Neural crest cell (in vitro differentiated cells): ENCODE measurements around the gene CCNK. TPM values are rescaled to one million over a fixed set of nuclear protein-coding genes. Genes with fewer than 3 reads are reported as not detected.

ENCODE experiments used
- DNase-seq: peaks from one replicate; pipeline ENCODE4 v3.0.0; 2021; ENCODE audit warnings: low read depth, mixed read lengths, low spot score
- H3K27ac Mint-ChIP-seq: one replicate; pipeline ENCODE4 v1.8.0; 2021; ENCODE audit warnings: mild to moderate bottlenecking, mixed read lengths; ENCODE audit not compliant: unreplicated experiment
- H3K27me3 Mint-ChIP-seq: 2 replicates; pipeline ENCODE4 v1.8.0; 2021; ENCODE audit warnings: low read depth, mild to moderate bottlenecking, mixed read lengths
- H3K36me3 Mint-ChIP-seq: 2 replicates; pipeline ENCODE4 v1.8.0; 2021; ENCODE audit warnings: low read depth, mild to moderate bottlenecking, mixed read lengths
- H3K4me1 Mint-ChIP-seq: 2 replicates; pipeline ENCODE4 v1.8.0; 2021; ENCODE audit warnings: mixed read lengths
- H3K4me3 Mint-ChIP-seq: one replicate; pipeline ENCODE4 v1.8.0; 2021; ENCODE audit warnings: mild to moderate bottlenecking, mixed read lengths
- H3K9me3 Mint-ChIP-seq: 2 replicates; pipeline ENCODE4 v1.8.0; 2021; ENCODE audit warnings: mixed read lengths
- CTCF ChIP-seq: fragments of 200-600 bp; sonication (generic); conservative IDR thresholded peaks from 2 replicates; pipeline ENCODE4 v1.5.0; 2021; ENCODE audit warnings: antibody characterized with exemption, mild to moderate bottlenecking
- total RNA-seq: library from RNA; stranded (reverse); gene quantifications from 2 replicates; pipeline ENCODE4 v1.2.1, GENCODE V29; 2021

Gene CCNK
- total RNA-seq, 1 donor from 2014 or later: 69.6 TPM

GRCh38 chr14:99559286-99559990, 78.2 kb downstream of the CCNK start:
- no peak for DNase-seq
- Mint-ChIP-seq H3K9me3 (no peaks in the 10 kb centered on the region), H3K27me3 (no peaks in the 10 kb centered on the region), H3K4me1 (peaks cover 30% of the 10 kb centered on the region), H3K27ac (no peak overlapping the region), H3K36me3 (no peaks in the 10 kb centered on the region), H3K4me3 (no peak overlapping the region)
- no peak for TF ChIP-seq CTCF

DNA sequence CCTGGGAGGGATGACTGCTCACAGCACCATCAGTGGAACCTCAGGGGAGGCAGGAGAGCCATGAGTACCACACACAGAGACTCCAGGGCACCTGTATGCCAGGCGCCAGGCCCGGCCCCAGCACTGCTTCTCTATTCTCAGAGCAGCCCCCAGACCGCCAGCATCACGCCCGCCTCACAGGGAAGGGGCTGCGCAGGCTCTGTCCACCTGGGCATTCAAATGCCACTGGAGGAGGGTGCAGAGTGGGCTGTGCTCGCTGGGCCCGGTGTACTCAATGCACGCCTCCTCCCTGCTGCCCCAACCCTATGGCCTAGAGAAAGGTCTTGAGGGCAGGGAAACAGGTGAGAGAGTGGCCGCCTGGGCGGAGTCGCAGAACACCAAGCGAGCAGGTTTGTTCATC, 79.2 kb downstream of the CCNK start:
- DNase-seq: no peak
- Mint-ChIP-seq H3K4me3 (no peak overlapping the region), H3K27me3 (no peaks in the 10 kb centered on the region), H3K36me3 (no peaks in the 10 kb centered on the region), H3K4me1 (peaks cover 38% of the 10 kb centered on the region), H3K9me3 (no peaks in the 10 kb centered on the region), H3K27ac (no peak overlapping the region)
- TF ChIP-seq CTCF: no peak

- Mint-ChIP-seq H3K9me3 (no peaks in the 10 kb centered on the region), H3K4me1 (peaks cover 39% of the 10 kb centered on the region), H3K36me3 (no peaks in the 10 kb centered on the region), H3K27me3 (no peaks in the 10 kb centered on the region), H3K4me3 (no peak overlapping the region), H3K27ac (peak overlapping the region; percentile 35)
- TF ChIP-seq CTCF: no peak
- DNase-seq: no peak
These were observed 79.9 kb downstream of the CCNK start for GRCh38 chr14:99560922-99561683.

DNA sequence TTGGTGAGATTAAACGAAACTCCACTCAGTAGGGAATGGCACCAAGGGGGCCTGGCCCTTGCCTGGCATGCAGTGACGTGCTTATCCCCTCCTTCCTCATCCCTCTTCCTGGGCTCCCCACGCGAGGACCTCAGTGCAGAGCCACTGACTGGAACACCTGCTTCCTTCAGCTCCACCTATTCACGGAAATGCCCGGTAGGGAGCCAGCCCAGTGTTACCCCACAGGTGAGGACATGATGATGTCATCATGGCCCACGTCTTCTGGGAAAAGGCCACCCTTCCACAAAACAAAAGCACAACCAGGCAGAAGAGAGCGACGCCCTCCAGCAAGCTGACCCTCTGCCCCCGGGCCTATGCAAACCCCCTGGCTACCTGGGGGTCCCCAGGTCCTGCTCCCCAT, 80.7 kb downstream of the CCNK start:
- Mint-ChIP-seq H3K4me1 (peaks cover 40% of the 10 kb centered on the region), H3K4me3 (no peak overlapping the region), H3K36me3 (no peaks in the 10 kb centered on the region), H3K27me3 (no peaks in the 10 kb centered on the region), H3K9me3 (no peaks in the 10 kb centered on the region), H3K27ac (no peak overlapping the region)
- DNase-seq: no peak
- TF ChIP-seq CTCF: no peak

Other genes starting within 250 kb of the CCNK start
- 0.28 and 0.32 TPM in 2 replicates for gene BCL11B, start 209.2 kb upstream of the CCNK start, total RNA-seq
- 33.1 and 36.1 TPM in 2 replicates for gene SETD3, start 550 bp upstream of the CCNK start, total RNA-seq
- 31.4 and 32.3 TPM in 2 replicates for gene CCDC85C, start 122.8 kb downstream of the CCNK start, total RNA-seq
- gene HHIPL1, start 163.7 kb downstream of the CCNK start, total RNA-seq: 2.3 and 2.5 TPM in 2 replicates
- 3.0 and 3.6 TPM in 2 replicates for gene CYP46A1, start 202.9 kb downstream of the CCNK start, total RNA-seq